G401 (cell line): ENCODE data around the gene CCDC24. TPM values are rescaled to one million over a fixed set of nuclear protein-coding genes. Genes with fewer than 3 reads are reported as not detected.

ENCODE experiments used
- DNase-seq: peaks from one replicate; pipeline ENCODE4 v3.0.0-alpha.2; 2015; ENCODE audit warnings: low spot score
- in situ Hi-C: cut with HindIII; loops from 2 replicates; pipeline ENCODE4 v1.10.0; 2016; ENCODE audit warnings: low sequenced_read_pairs, mixed read lengths
- total RNA-seq: library from RNA; depleted of rRNA; stranded (reverse); fragments of >200 nt; shearing (Covaris generic); gene quantifications from 2 replicates; pipeline ENCODE4 v1.2.3, GENCODE V29; 2014

CCDC24 gene
- total RNA-seq, 1 experiment from 2014 or later, result 8.1 TPM

- in situ Hi-C loops, result no loop called here
- DNase-seq, result no peak
Measured at GRCh38 chr1:44033041-44033575, 41.7 kb downstream of the CCDC24 start.

GRCh38 chr1:44033756-44034155 is 42.4 kb downstream of the CCDC24 start:
- in situ Hi-C loops, result no loop called here
- DNase-seq, result no peak

GRCh38 chr1:44034423-44034822 is 43.0 kb downstream of the CCDC24 start:
- no peak for DNase-seq
- in situ Hi-C loops, result no loop called here

- DNase-seq, result no peak
Measured at GRCh38 chr1:44034976-44035716, 43.7 kb downstream of the CCDC24 start.

GRCh38 chr1:44035726-44036408 is 44.5 kb downstream of the CCDC24 start:
- no peak for DNase-seq
- in situ Hi-C loops, result no loop called here

More at GRCh38 chr1:44034976-44035716, 43.7 kb downstream of the CCDC24 start:
- in situ Hi-C loops, result no loop called here

GRCh38 chr1:44036409-44037139 is 45.2 kb downstream of the CCDC24 start:
- in situ Hi-C loops, result no loop called here
- DNase-seq, result peak; percentile 87

- no peak for DNase-seq
- in situ Hi-C loops, result no loop called here
Measured at GRCh38 chr1:44037154-44037553, 45.8 kb downstream of the CCDC24 start.

GRCh38 chr1:44038876-44039657 is 47.7 kb downstream of the CCDC24 start:
- no peak for DNase-seq
- in situ Hi-C loops, result no loop called here

GRCh38 chr1:44040418-44040817 is 49.0 kb downstream of the CCDC24 start:
- in situ Hi-C loops, result loop anchor here (10.0 kb wide), 1 partner anchor 66 kb away; the partner anchor contains the start of genes ATP6V0B, B4GALT2 and DPH2
- DNase-seq, result no peak

- in situ Hi-C loops, result loop anchor here (10.0 kb wide), 1 partner anchor 66 kb away; the partner anchor contains the start of genes ATP6V0B, B4GALT2 and DPH2
Measured at GRCh38 chr1:44040846-44041245, 49.4 kb downstream of the CCDC24 start.

GRCh38 chr1:44043176-44044070 is 52.0 kb downstream of the CCDC24 start:
- DNase-seq, result no peak
- in situ Hi-C loops, result loop anchor here (10.0 kb wide), 1 partner anchor 69 kb away; the partner anchor contains the start of genes ATP6V0B, B4GALT2 and DPH2

More at GRCh38 chr1:44040846-44041245, 49.4 kb downstream of the CCDC24 start:
- no peak for DNase-seq

- in situ Hi-C loops, result loop anchor here (10.0 kb wide), 1 partner anchor 69 kb away; the partner anchor contains the start of genes ATP6V0B, B4GALT2 and DPH2
- DNase-seq, result peak; percentile 7
Measured at GRCh38 chr1:44044071-44044801, 52.8 kb downstream of the CCDC24 start.

- DNase-seq, result no peak
- in situ Hi-C loops, result loop anchor here (10.0 kb wide), 1 partner anchor 70 kb away; the partner anchor contains the start of genes ATP6V0B, B4GALT2 and DPH2
Measured at GRCh38 chr1:44045064-44045463, 53.7 kb downstream of the CCDC24 start.
